Natural killer cell treated with Interleukin-12 subunit alpha and Interleukin-12 subunit beta and Interleukin-15 and Interleukin-18, amount 100 ng/mL, for 72 hours (primary cell): ENCODE data around the gene PPCS. TPM values are rescaled to one million over a fixed set of nuclear protein-coding genes. Genes with fewer than 3 reads are reported as not detected.
"Not testable (repeated sequence)": the region's sequence is repeated elsewhere in the genome, so short reads cannot be mapped to it uniquely, and the experiment has no call there.

Experiments used
- ATAC-seq, 2 donors: fragments of 150-1000 bp; cut with Tn5 transposase in 1 of 2; sonication (Bioruptor Pico), chemical (Tn5 transposase) in 1 of 2; 2 replicates each; pipeline ENCODE4 v1.10.0; 2021
- DNase-seq: peaks from one replicate; pipeline ENCODE4 v3.0.0; 2022; ENCODE audit warnings: low spot score
- H3K27ac Mint-ChIP-seq, 2 donors: 1 replicate in 1 of 2; 2 replicates in 1 of 2; pipeline ENCODE4 v1.8.0; 2022; ENCODE audit warnings: mixed read lengths in 2 of 2, mild to moderate bottlenecking in 1 of 2, moderate library complexity in 1 of 2
- H3K27me3 Mint-ChIP-seq, 2 donors: 1 replicate in 1 of 2; 2 replicates in 1 of 2; pipeline ENCODE4 v1.8.0; 2022; ENCODE audit warnings: mixed read lengths in 2 of 2
- H3K36me3 Mint-ChIP-seq: one replicate; pipeline ENCODE4 v1.8.0; 2022; ENCODE audit warnings: mixed read lengths
- H3K4me1 Mint-ChIP-seq, 2 donors: 1 replicate in 1 of 2; 2 replicates in 1 of 2; pipeline ENCODE4 v1.8.0; 2022; ENCODE audit warnings: low read depth in 2 of 2, mixed read lengths in 2 of 2, mild to moderate bottlenecking in 1 of 2
- H3K4me3 Mint-ChIP-seq: one replicate; pipeline ENCODE4 v1.8.0; 2022; ENCODE audit warnings: mixed read lengths
- H3K9me3 Mint-ChIP-seq: 2 replicates; pipeline ENCODE4 v1.8.0; 2022; ENCODE audit warnings: mixed read lengths
- total RNA-seq, 2 donors: library from RNA; stranded (reverse); gene quantifications; one replicate each; pipeline ENCODE4 v1.2.3, GENCODE V29; 2022

Gene PPCS
- total RNA-seq, 2 donors from 2014 or later: 26.4 to 31.3 TPM

GRCh38 chr1:42463921-42464320 lies 7.6 kb downstream of the PPCS start:
- Mint-ChIP-seq H3K9me3 (no peaks in the 10 kb centered on the region), H3K27ac (peak overlapping the region in 1 of 2 donors; percentile 59), H3K27me3 (no peaks in the 10 kb centered on the region), H3K4me3 (peak overlapping the region; percentile 76), H3K36me3 (peaks cover 6% of the 10 kb centered on the region), H3K4me1 (peaks cover 13 to 24% of the 10 kb centered on the region in 2 donors)
- DNase-seq (no peak), ATAC-seq (no peak)

GRCh38 chr1:42466030-42466429 lies 9.7 kb downstream of the PPCS start:
- H3K9me3 Mint-ChIP-seq: no peaks in the 10 kb centered on the region
- H3K4me3 Mint-ChIP-seq: no peak overlapping the region
- H3K27ac Mint-ChIP-seq: no peak overlapping the region
- DNase-seq: no peak
- no peak for ATAC-seq
- H3K36me3 Mint-ChIP-seq: no peaks in the 10 kb centered on the region
- peaks cover 12 to 18% of the 10 kb centered on the region in 2 donors for H3K4me1 Mint-ChIP-seq
- H3K27me3 Mint-ChIP-seq: peaks cover 0 to 4% of the 10 kb centered on the region in 2 donors

GRCh38 chr1:42469727-42470126 lies 13.4 kb downstream of the PPCS start:
- Mint-ChIP-seq H3K36me3 (no peaks in the 10 kb centered on the region), H3K9me3 (no peaks in the 10 kb centered on the region), H3K27ac (no peak overlapping the region), H3K4me1 (peaks cover 0 to 3% of the 10 kb centered on the region in 2 donors), H3K27me3 (peaks cover 0 to 4% of the 10 kb centered on the region in 2 donors), H3K4me3 (no peak overlapping the region)
- no peak for DNase-seq
- ATAC-seq: no peak

GRCh38 chr1:42476605-42477004 lies 20.3 kb downstream of the PPCS start:
- Mint-ChIP-seq H3K4me1 (no peaks in the 10 kb centered on the region), H3K27me3 (no peaks in the 10 kb centered on the region), H3K4me3 (no peak overlapping the region), H3K27ac (no peak overlapping the region), H3K9me3 (no peaks in the 10 kb centered on the region), H3K36me3 (no peaks in the 10 kb centered on the region)
- ATAC-seq (no peak), DNase-seq (no peak)

- not testable (repeated sequence) for H3K4me1 Mint-ChIP-seq, H3K27ac Mint-ChIP-seq, H3K36me3 Mint-ChIP-seq, H3K9me3 Mint-ChIP-seq, DNase-seq, ATAC-seq, H3K27me3 Mint-ChIP-seq, H3K4me3 Mint-ChIP-seq
These were observed 21.0 kb downstream of the PPCS start for GRCh38 chr1:42477354-42477753.

GRCh38 chr1:42477775-42478174 lies 21.4 kb downstream of the PPCS start:
- Mint-ChIP-seq H3K9me3 (no peaks in the 10 kb centered on the region), H3K27me3 (no peaks in the 10 kb centered on the region), H3K36me3 (no peaks in the 10 kb centered on the region), H3K4me3 (no peak overlapping the region), H3K4me1 (no peaks in the 10 kb centered on the region), H3K27ac (no peak overlapping the region)
- ATAC-seq: no peak
- no peak for DNase-seq

GRCh38 chr1:42479621-42480020 lies 23.3 kb downstream of the PPCS start:
- Mint-ChIP-seq H3K36me3 (no peaks in the 10 kb centered on the region), H3K27ac (no peak overlapping the region), H3K4me1 (no peaks in the 10 kb centered on the region), H3K4me3 (no peak overlapping the region), H3K9me3 (no peaks in the 10 kb centered on the region), H3K27me3 (no peaks in the 10 kb centered on the region)
- DNase-seq: no peak
- peak in 1 of 2 donors; percentile 51 for ATAC-seq

GRCh38 chr1:42480921-42481320 lies 24.6 kb downstream of the PPCS start:
- ATAC-seq: no peak
- DNase-seq: no peak
- Mint-ChIP-seq H3K4me1 (no peaks in the 10 kb centered on the region), H3K9me3 (no peaks in the 10 kb centered on the region), H3K4me3 (no peak overlapping the region), H3K27ac (no peak overlapping the region), H3K36me3 (no peaks in the 10 kb centered on the region), H3K27me3 (no peaks in the 10 kb centered on the region)

GRCh38 chr1:42482635-42483153 lies 26.4 kb downstream of the PPCS start:
- H3K36me3 Mint-ChIP-seq: no peaks in the 10 kb centered on the region
- no peak overlapping the region for H3K4me3 Mint-ChIP-seq
- DNase-seq (no peak), ATAC-seq (no peak)
- H3K9me3 Mint-ChIP-seq: no peaks in the 10 kb centered on the region
- H3K27me3 Mint-ChIP-seq: no peaks in the 10 kb centered on the region
- no peaks in the 10 kb centered on the region for H3K4me1 Mint-ChIP-seq
- H3K27ac Mint-ChIP-seq: no peak overlapping the region

GRCh38 chr1:42484382-42484781 lies 28.0 kb downstream of the PPCS start:
- Mint-ChIP-seq H3K36me3 (no peaks in the 10 kb centered on the region), H3K27me3 (no peaks in the 10 kb centered on the region), H3K9me3 (no peaks in the 10 kb centered on the region), H3K4me3 (no peak overlapping the region), H3K4me1 (no peaks in the 10 kb centered on the region), H3K27ac (no peak overlapping the region)
- no peak for DNase-seq
- no peak for ATAC-seq

GRCh38 chr1:42490237-42490636 lies 33.9 kb downstream of the PPCS start:
- Mint-ChIP-seq H3K4me1 (no peaks in the 10 kb centered on the region), H3K4me3 (no peak overlapping the region), H3K9me3 (no peaks in the 10 kb centered on the region), H3K27ac (no peak overlapping the region), H3K36me3 (no peaks in the 10 kb centered on the region), H3K27me3 (no peaks in the 10 kb centered on the region)
- DNase-seq: no peak
- no peak for ATAC-seq

GRCh38 chr1:42502031-42502430 lies 45.7 kb downstream of the PPCS start:
- not testable (repeated sequence) for H3K27me3 Mint-ChIP-seq, H3K9me3 Mint-ChIP-seq, H3K27ac Mint-ChIP-seq, H3K4me3 Mint-ChIP-seq, DNase-seq, H3K4me1 Mint-ChIP-seq, ATAC-seq
- peaks cover 13% of the 10 kb centered on the region for H3K36me3 Mint-ChIP-seq

GRCh38 chr1:42504535-42505128 lies 48.3 kb downstream of the PPCS start:
- DNase-seq: no peak
- no peak overlapping the region for H3K4me3 Mint-ChIP-seq
- no peak overlapping the region for H3K27ac Mint-ChIP-seq
- ATAC-seq: no peak
- peaks cover 23% of the 10 kb centered on the region for H3K36me3 Mint-ChIP-seq
- H3K9me3 Mint-ChIP-seq: peaks cover 3% of the 10 kb centered on the region
- no peaks in the 10 kb centered on the region for H3K4me1 Mint-ChIP-seq
- no peaks in the 10 kb centered on the region for H3K27me3 Mint-ChIP-seq

- Mint-ChIP-seq H3K27me3 (no peaks in the 10 kb centered on the region), H3K36me3 (peaks cover 27% of the 10 kb centered on the region), H3K4me1 (no peaks in the 10 kb centered on the region), H3K9me3 (peaks cover 8% of the 10 kb centered on the region), H3K4me3 (no peak overlapping the region), H3K27ac (no peak overlapping the region)
- ATAC-seq (no peak), DNase-seq (no peak)
These were observed 50.2 kb downstream of the PPCS start for GRCh38 chr1:42506576-42506975.
